HCT116 (cell line): Measurements from ENCODE around the gene EIF4E3. TPM values are rescaled to one million over a fixed set of nuclear protein-coding genes. Genes with fewer than 3 reads are reported as not detected.

Experiments used
- ATAC-seq: fragments of 200-7000 bp; cut with Tn5 transposase; 2 replicates; pipeline ENCODE4 v1.9.1; 2020; ENCODE audit warnings: mild to moderate bottlenecking, moderate library complexity
- BruUV-seq: library from RNA; stranded (reverse); fragments of 400-500 nt; replicated peaks from 2 replicates; lab custom pipeline; 2021; lab: Mats Ljungman, UMichigan
- CTCF ChIA-PET: fragments of 300-600 bp; sonication (Branson Sonifier 250); formaldehyde crosslinking; loops from one replicate; lab custom pipeline; 2021; ENCODE audit warnings: antibody characterized with exemption; lab: Charles Lee
- POLR2A ChIA-PET: fragments of 300-600, 350-600 bp; sonication (Branson Sonifier 250); formaldehyde crosslinking; loops from one replicate; lab custom pipeline; 2021; ENCODE audit warnings: antibody characterized with exemption; lab: Charles Lee
- RAD21 ChIA-PET, 2 experiments: fragments of 300-600 bp; sonication (Branson Sonifier 250); formaldehyde crosslinking; loops; one replicate each; lab custom pipeline; 2023; ENCODE audit warnings: low total read pairs in 2 of 2; ENCODE audit not compliant: uncharacterized antibody in 2 of 2, unreplicated experiment in 2 of 2, low non-redundant PET in 1 of 2; lab: Charles Lee
- DNase-seq: peaks from one replicate; pipeline ENCODE4 v3.0.0-alpha.2; 2010; ENCODE audit warnings: low read depth, low spot score
- H2AFZ ChIP-seq: fragments of 200-600 bp; shearing (Covaris generic), sonication (generic); 2 replicates; pipeline ENCODE4 v1.6.1; 2017; ENCODE audit warnings: low read depth, mixed run types, mixed read lengths, antibody characterized with exemption, low read length; ENCODE audit not compliant: poor library complexity, severe bottlenecking
- H3K27ac ChIP-seq: 2 replicates; pipeline ENCODE4 v1.5.1; 2012; ENCODE audit warnings: low read depth, low read length
- H3K27me3 ChIP-seq: fragments of 200-600 bp; sonication (generic); 2 replicates; pipeline ENCODE4 v1.6.1; 2016; ENCODE audit warnings: mixed run types, low read length, mixed read lengths; ENCODE audit not compliant: insufficient read depth
- H3K36me3 ChIP-seq, 2 experiments: fragments of 200-500 bp in 1 of 2; fragments of 200-600 bp in 1 of 2; sonication (Bioruptor generic) in 1 of 2; sonication (generic) in 1 of 2; 2 replicates each; pipeline versions ENCODE4 v1.5.1 to v1.6.1; 2014 to 2016; ENCODE audit warnings: low read length in 2 of 2, inconsistent platforms in 1 of 2, mixed read lengths in 1 of 2, mixed run types in 1 of 2; ENCODE audit not compliant: insufficient read depth in 2 of 2, control insufficient read depth in 1 of 2
- H3K4me1 ChIP-seq, 2 experiments: fragments of 200-600 bp in 1 of 2; sonication (generic) in 1 of 2; 2 replicates each; pipeline versions ENCODE4 v1.5.1 to v1.6.1; 2012 to 2017; ENCODE audit warnings: low read length in 2 of 2, inconsistent platforms in 1 of 2, mild to moderate bottlenecking in 1 of 2, mixed read lengths in 1 of 2, mixed run types in 1 of 2, moderate library complexity in 1 of 2; ENCODE audit not compliant: insufficient read depth in 2 of 2, control insufficient read depth in 1 of 2
- H3K4me2 ChIP-seq: fragments of 200-600 bp; sonication (generic); 2 replicates; pipeline ENCODE4 v1.6.1; 2017; ENCODE audit warnings: mixed run types, low read length, mixed read lengths
- H3K4me3 ChIP-seq, 2 experiments: fragments of 200-600 bp in 1 of 2; sonication (generic) in 1 of 2; replicated peaks in 1 of 2; 2 replicates each; pipeline ENCODE4 v1.5.1; 2011 to 2016; ENCODE audit warnings: low read length in 2 of 2, control low read depth in 1 of 2, low read depth in 1 of 2, mild to moderate bottlenecking in 1 of 2, mixed read lengths in 1 of 2, mixed run types in 1 of 2
- H3K79me2 ChIP-seq: fragments of 200-600 bp; sonication (generic); 2 replicates; pipeline ENCODE4 v1.6.1; 2017; ENCODE audit warnings: mild to moderate bottlenecking, mixed run types, low read length, moderate library complexity, mixed read lengths; ENCODE audit not compliant: insufficient read depth
- H3K9ac ChIP-seq: fragments of 200-600 bp; sonication (generic); 2 replicates; pipeline ENCODE4 v1.6.1; 2016; ENCODE audit warnings: low read length, mixed read lengths
- H3K9me2 ChIP-seq: fragments of 200-600 bp; sonication (generic), shearing (Covaris generic); 2 replicates; pipeline ENCODE4 v1.6.1; 2017; ENCODE audit warnings: mixed run types, mild to moderate bottlenecking, moderate library complexity; ENCODE audit not compliant: insufficient read depth
- H3K9me3 ChIP-seq, 2 experiments: fragments of 200-500 bp in 1 of 2; fragments of 200-600 bp in 1 of 2; sonication (Bioruptor generic) in 1 of 2; sonication (generic) in 1 of 2; 2 replicates each; pipeline ENCODE4 v1.6.1; 2014 to 2017; ENCODE audit warnings: low read length in 2 of 2, mixed read lengths in 2 of 2, inconsistent platforms in 1 of 2, low read depth in 1 of 2, mild to moderate bottlenecking in 1 of 2, mixed run types in 1 of 2, moderate library complexity in 1 of 2; ENCODE audit not compliant: control insufficient read depth in 1 of 2, insufficient read depth in 1 of 2
- H4K20me1 ChIP-seq: fragments of 200-600 bp; sonication (generic), shearing (Covaris generic); 2 replicates; pipeline ENCODE4 v1.6.1; 2017; ENCODE audit warnings: mixed run types, mild to moderate bottlenecking, moderate library complexity; ENCODE audit not compliant: insufficient read depth
- EGR1 ChIP-seq: IDR thresholded peaks from 2 replicates; pipeline ENCODE4 v1.6.1; 2012; ENCODE audit warnings: low read depth
- ELF1 ChIP-seq: IDR thresholded peaks from 2 replicates; pipeline ENCODE4 v1.6.1; 2012; ENCODE audit warnings: low read depth, borderline replicate concordance
- EZH2 ChIP-seq: fragments of 200-600 bp; sonication (generic); IDR thresholded peaks from 2 replicates; pipeline ENCODE4 v1.6.1; 2017; ENCODE audit warnings: antibody characterized with exemption, mixed run types
- EZH2phosphoT487 ChIP-seq: fragments of 200-600 bp; IDR thresholded peaks from 2 replicates; pipeline ENCODE4 v1.6.1; 2018; ENCODE audit warnings: antibody characterized with exemption, borderline replicate concordance
- JUND ChIP-seq: IDR thresholded peaks from 2 replicates; pipeline ENCODE4 v1.6.1; 2012
- POLR2A ChIP-seq: IDR thresholded peaks from 2 replicates; pipeline ENCODE4 v1.7.0; 2011; ENCODE audit warnings: borderline replicate concordance; ENCODE audit not compliant: insufficient read depth, insufficient read length; ENCODE audit errors: extremely low read depth
- REST ChIP-seq: IDR thresholded peaks from 2 replicates; pipeline ENCODE4 v1.6.1; 2012; ENCODE audit warnings: low read depth
- SIN3A ChIP-seq: IDR thresholded peaks from 2 replicates; pipeline ENCODE4 v1.6.1; 2012; ENCODE audit warnings: low read depth
- ZBTB33 ChIP-seq: IDR thresholded peaks from 2 replicates; pipeline ENCODE4 v1.6.1; 2011; ENCODE audit warnings: mild to moderate bottlenecking, low read length, moderate library complexity; ENCODE audit not compliant: insufficient replicate concordance; ENCODE audit errors: extremely low read depth
- ZFX ChIP-seq: fragments of 450-650 bp; IDR thresholded peaks from 2 replicates; pipeline ENCODE4 v1.6.1; 2017
- intact Hi-C: fragments of 100-400 bp; cut with micrococcal nuclease; formaldehyde crosslinking; loops from 2 replicates; pipeline ENCODE4 v1.10.0; 2022
- total RNA-seq: library from RNA; stranded (reverse); gene quantifications from one replicate; pipeline ENCODE4 v1.2.1, GENCODE V29; 2021; ENCODE audit not compliant: unreplicated experiment
- TF ChIP-seq, protein P1 (sequence below): IDR thresholded peaks from 2 replicates; pipeline ENCODE4 v1.6.1; 2012

The EIF4E3 gene
- total RNA-seq, 1 experiment from 2014 or later = 6.0 TPM

GRCh38 chr3:71707595-71707994 is 17.6 kb downstream of the EIF4E3 start:
- no peak for DNase-seq
- BruUV-seq = no TSS peak

DNA sequence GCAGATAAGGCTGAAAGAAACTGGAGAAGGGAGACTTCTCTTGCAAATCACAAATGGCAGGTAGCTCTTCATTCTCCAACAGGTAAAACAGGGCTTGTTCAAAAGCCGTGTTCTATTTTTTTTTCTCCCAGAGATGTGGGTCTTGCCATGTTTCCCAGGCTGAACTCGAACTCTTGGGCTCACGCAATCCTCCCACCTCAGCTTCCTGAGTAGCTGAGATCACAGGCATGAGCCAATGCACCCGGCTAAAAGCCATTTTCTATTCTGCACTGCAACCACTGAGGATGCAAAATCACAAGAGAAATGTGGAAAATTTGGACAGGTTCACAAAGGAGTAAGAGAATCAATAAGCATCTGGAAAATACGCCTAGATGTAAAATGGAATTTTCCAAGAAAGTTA is 19.5 kb downstream of the EIF4E3 start:
- no peak overlapping the region for H3K4me2 ChIP-seq
- no peak overlapping the region for H3K4me3 ChIP-seq
- BruUV-seq = no TSS peak
- no peaks in the 10 kb centered on the region for H3K79me2 ChIP-seq
- POLR2A ChIA-PET = no interaction called here
- RAD21 ChIA-PET = no interaction called here
- H3K9me3 ChIP-seq = no peaks in the 10 kb centered on the region
- H3K36me3 ChIP-seq = no peaks in the 10 kb centered on the region
- no peak for DNase-seq
- H3K4me1 ChIP-seq = no peaks in the 10 kb centered on the region
- no peak overlapping the region for H2AFZ ChIP-seq
- TF ChIP-seq REST (no peak), ELF1 (no peak), ZFX (no peak), POLR2A (no peak), EZH2 (no peak), JUND (no peak)
- no peaks in the 10 kb centered on the region for H3K9me2 ChIP-seq
- H3K9ac ChIP-seq = no peak overlapping the region
- ATAC-seq = no peak
- CTCF ChIA-PET = no interaction called here
- no peaks in the 10 kb centered on the region for H3K27me3 ChIP-seq
- H3K27ac ChIP-seq = no peak overlapping the region
- H4K20me1 ChIP-seq = no peaks in the 10 kb centered on the region
- intact Hi-C loops = no loop called here

More at GRCh38 chr3:71707595-71707994, 17.6 kb downstream of the EIF4E3 start:
- no peaks in the 10 kb centered on the region for H3K9me2 ChIP-seq
- H3K36me3 ChIP-seq = no peaks in the 10 kb centered on the region
- no peaks in the 10 kb centered on the region for H3K9me3 ChIP-seq
- no peak overlapping the region for H3K4me3 ChIP-seq
- no peaks in the 10 kb centered on the region for H4K20me1 ChIP-seq
- no peaks in the 10 kb centered on the region for H3K4me1 ChIP-seq
- no peak overlapping the region for H3K9ac ChIP-seq
- no peak overlapping the region for H3K4me2 ChIP-seq
- RAD21 ChIA-PET = no interaction called here
- CTCF ChIA-PET = no interaction called here
- no peak overlapping the region for H2AFZ ChIP-seq
- ATAC-seq = no peak
- no peak overlapping the region for H3K27ac ChIP-seq
- POLR2A ChIA-PET = no interaction called here
- no peaks in the 10 kb centered on the region for H3K79me2 ChIP-seq
- TF ChIP-seq ZBTB33 = no peak
- TF ChIP-seq, protein P1, sequence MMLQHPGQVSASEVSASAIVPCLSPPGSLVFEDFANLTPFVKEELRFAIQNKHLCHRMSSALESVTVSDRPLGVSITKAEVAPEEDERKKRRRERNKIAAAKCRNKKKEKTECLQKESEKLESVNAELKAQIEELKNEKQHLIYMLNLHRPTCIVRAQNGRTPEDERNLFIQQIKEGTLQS = no peak
- TF ChIP-seq EGR1 = no peak
- no peak for TF ChIP-seq EZH2phosphoT487
- TF ChIP-seq POLR2A = no peak
- TF ChIP-seq SIN3A = no peak
- intact Hi-C loops = no loop called here
- no peaks in the 10 kb centered on the region for H3K27me3 ChIP-seq
